Skin of body (tissue), 2 donors: ENCODE results near the gene RASGRF1. TPM values are rescaled to one million over a fixed set of nuclear protein-coding genes. Genes with fewer than 3 reads are reported as not detected.
A peak's percentile ranks its signal among the peaks of the same experiment; 100 is the strongest.

ENCODE experiments used
- DNase-seq: peaks from one replicate; lab custom pipeline; 2025; lab: John Stamatoyannopoulos, UW
- total RNA-seq: library from RNA; depleted of rRNA; stranded (reverse); fragments of >200 nt; gene quantifications from one replicate; pipeline ENCODE4 v1.2.3, GENCODE V29; 2014

The RASGRF1 gene
- total RNA-seq, 1 donor from 2014 or later: 0.30 TPM

- DNase-seq: no peak
Observed at GRCh38 chr15:78968114-78968513, 122.5 kb downstream of the RASGRF1 start.

GRCh38 chr15:78960308-78960707, 130.3 kb downstream of the RASGRF1 start:
- DNase-seq: no peak

GRCh38 chr15:78959360-78959759, 131.2 kb downstream of the RASGRF1 start:
- DNase-seq: no peak

- no peak for DNase-seq
Observed at GRCh38 chr15:78957416-78958093, 133.0 kb downstream of the RASGRF1 start.

GRCh38 chr15:78956937-78957336, 133.6 kb downstream of the RASGRF1 start:
- DNase-seq: no peak

GRCh38 chr15:78955355-78955754, 135.2 kb downstream of the RASGRF1 start:
- DNase-seq: no peak

GRCh38 chr15:78951841-78952238, 138.7 kb downstream of the RASGRF1 start:
- DNase-seq: no peak

- DNase-seq: peak; percentile 39
Observed at GRCh38 chr15:78950902-78951840, 139.4 kb downstream of the RASGRF1 start.

GRCh38 chr15:78950343-78950742, 140.2 kb downstream of the RASGRF1 start:
- no peak for DNase-seq

- no peak for DNase-seq
Observed at GRCh38 chr15:78949461-78949860, 141.1 kb downstream of the RASGRF1 start.

GRCh38 chr15:78947506-78947905, 143.1 kb downstream of the RASGRF1 start:
- no peak for DNase-seq

- no peak for DNase-seq
Observed at GRCh38 chr15:78946493-78946892, 144.1 kb downstream of the RASGRF1 start.

- no peak for DNase-seq
Observed at GRCh38 chr15:78944669-78945407, 145.7 kb downstream of the RASGRF1 start, which contains the start of gene CTSH. CTSH (minus strand) TSS chr15:78945046; CDS start chr15:78944981, 65 bp downstream.

- no peak for DNase-seq
Observed at GRCh38 chr15:78944202-78944625, 146.4 kb downstream of the RASGRF1 start.

GRCh38 chr15:78943692-78944091, 146.9 kb downstream of the RASGRF1 start:
- no peak for DNase-seq

- DNase-seq: no peak
Observed at GRCh38 chr15:78942741-78943140, 147.8 kb downstream of the RASGRF1 start.

GRCh38 chr15:78938658-78939488, 151.7 kb downstream of the RASGRF1 start:
- DNase-seq: peak; percentile 14

GRCh38 chr15:78937132-78937739, 153.3 kb downstream of the RASGRF1 start:
- peak; percentile 27 for DNase-seq

- DNase-seq: no peak
Observed at GRCh38 chr15:78934655-78935023, 155.9 kb downstream of the RASGRF1 start.
